ENCODE data around the gene PMF1. TPM values are rescaled to one million over a fixed set of nuclear protein-coding genes. Genes with fewer than 3 reads are reported as not detected.

PMF1 gene, protein sequence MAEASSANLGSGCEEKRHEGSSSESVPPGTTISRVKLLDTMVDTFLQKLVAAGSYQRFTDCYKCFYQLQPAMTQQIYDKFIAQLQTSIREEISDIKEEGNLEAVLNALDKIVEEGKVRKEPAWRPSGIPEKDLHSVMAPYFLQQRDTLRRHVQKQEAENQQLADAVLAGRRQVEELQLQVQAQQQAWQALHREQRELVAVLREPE
- 10 to 100 TPM; 53.5 to 65.9 (median 62.2) TPM for polyA plus RNA-seq
- long read RNA-seq, donor 1 = 0 reads
- long read RNA-seq, donor 2, transcript PMF1-202 (5 exons, 1,068 nt) = major isoform, 8 of 19 reads
- long read RNA-seq, donor 2, partial matches to known transcripts = 9 of 19 reads
- long read RNA-seq, donor 2, other reads (novel, unspliced or antisense) = 0 of 19 reads
- long read RNA-seq, donor 3, transcript PMF1-202 (5 exons, 1,068 nt) = major isoform, 14 of 47 reads
- long read RNA-seq, donor 3, partial matches to known transcripts = 33 of 47 reads
- long read RNA-seq, donor 3, other reads (novel, unspliced or antisense) = 0 of 47 reads
- long read RNA-seq, donor 4 = 0 reads
- long read RNA-seq, donor 5, partial matches to known transcripts = 0 of 3 reads
- long read RNA-seq, donor 5, other reads (novel, unspliced or antisense) = 0 of 3 reads
- long read RNA-seq, donor 6, transcript PMF1-202 (5 exons, 1,068 nt) = major isoform, 20 of 46 reads
- long read RNA-seq, donor 6, partial matches to known transcripts = 22 of 46 reads
- long read RNA-seq, donor 6, other reads (novel, unspliced or antisense) = 0 of 46 reads
- long read RNA-seq, donor 7 = 0 reads
- long read RNA-seq, donor 8, partial matches to known transcripts = 6 of 7 reads
- long read RNA-seq, donor 8, other reads (novel, unspliced or antisense) = 0 of 7 reads
- long read RNA-seq, donor 9, transcript PMF1-202 (5 exons, 1,068 nt) = major isoform, 5 of 10 reads
- long read RNA-seq, donor 9, partial matches to known transcripts = 5 of 10 reads
- long read RNA-seq, donor 9, other reads (novel, unspliced or antisense) = 0 of 10 reads
- long read RNA-seq, donor 10, transcript PMF1-202 (5 exons, 1,068 nt) = major isoform, 28 of 60 reads
- long read RNA-seq, donor 10, partial matches to known transcripts = 31 of 60 reads
- long read RNA-seq, donor 10, other reads (novel, unspliced or antisense) = 0 of 60 reads

- H3K9me3 ChIP-seq (ENCODE audit: control insufficient read depth in 2 of 2, insufficient read depth in 1 of 2, low read depth in 1 of 2, low read length in 1 of 2) = no peaks in the 10 kb centered on the region
- H3K4me1 ChIP-seq (ENCODE audit: control insufficient read depth in 3 of 3, insufficient read depth in 2 of 3, low read depth in 1 of 3, low read length in 2 of 3) = peaks cover 0 to 8% (median 6%) of the 10 kb centered on the region in 3 donors
- H3K4me3 ChIP-seq (ENCODE audit: low read depth in 1 of 3, low read length in 3 of 3) = peak within 1 kb of the TSS; percentile 54 to 76 (median 71)
- DNase-seq (peak; percentile 98 to 99), FAIRE-seq (no peak)
- no peaks in the 10 kb centered on the region for H3K27me3 ChIP-seq (ENCODE audit: control insufficient read depth in 3 of 3, insufficient read depth in 3 of 3, low read length in 3 of 3)
- WGBS, 3 donors = 0 to 1% (median 0%) methylated on average over 61 of the region's 61 CpGs
- peaks cover 5 to 56% (median 8%) of the 10 kb centered on the region in 3 donors for H3K36me3 ChIP-seq (ENCODE audit: control insufficient read depth in 3 of 3, insufficient read depth in 2 of 3, low read depth in 1 of 3, low read length in 3 of 3)
- peak within 1 kb of the TSS; percentile 84 to 98 (median 96) for H3K27ac ChIP-seq (ENCODE audit: low read depth in 1 of 3, low read length in 2 of 3)
These were observed at the start of gene PMF1 for GRCh38 chr1:156212833-156213643. TSS of gene PMF1 (plus strand) at chr1:156213007. CDS start at chr1:156213016, 9 bp downstream.

DNA sequence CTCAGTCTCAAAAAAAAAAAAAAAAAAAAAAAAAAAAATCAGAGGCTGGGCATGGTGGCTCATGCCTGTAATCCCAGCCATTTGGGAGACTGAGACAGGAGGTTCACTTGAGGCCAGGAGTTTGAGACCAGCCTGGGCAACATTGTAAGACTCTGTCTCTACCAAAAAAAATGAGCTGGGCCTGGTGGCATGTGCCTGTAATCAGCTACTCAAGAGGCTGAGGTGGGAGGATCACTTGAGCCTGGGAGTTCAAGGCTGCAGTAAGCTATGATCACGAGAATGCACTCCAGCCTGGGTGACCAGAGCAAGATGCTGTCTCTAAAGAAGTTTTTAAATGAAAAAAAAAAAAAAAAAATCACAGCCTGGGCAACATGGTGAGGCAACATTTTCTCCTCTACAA is 49.1 kb upstream of the PMF1 start:
- Histone ChIP-seq H3K27me3 (ENCODE audit: control insufficient read depth in 3 of 3, insufficient read depth in 3 of 3, low read length in 3 of 3) (no peaks in the 10 kb centered on the region), H3K27ac (ENCODE audit: low read depth in 1 of 3, low read length in 2 of 3) (no peak overlapping the region), H3K9me3 (ENCODE audit: control insufficient read depth in 2 of 2, insufficient read depth in 1 of 2, low read depth in 1 of 2, low read length in 1 of 2) (no peaks in the 10 kb centered on the region), H3K4me3 (ENCODE audit: low read depth in 1 of 3, low read length in 3 of 3) (no peak overlapping the region), H3K4me1 (ENCODE audit: control insufficient read depth in 3 of 3, insufficient read depth in 2 of 3, low read depth in 1 of 3, low read length in 2 of 3) (peaks cover 0 to 26% (median 2%) of the 10 kb centered on the region in 3 donors), H3K36me3 (ENCODE audit: control insufficient read depth in 3 of 3, insufficient read depth in 2 of 3, low read depth in 1 of 3, low read length in 3 of 3) (no peaks in the 10 kb centered on the region)
- FAIRE-seq (no peak), DNase-seq (no peak)
- whole genome bisulfite sequencing, 3 donors = 71 to 82% (median 79%) methylated on average over 1 of the region's 1 CpG

DNA sequence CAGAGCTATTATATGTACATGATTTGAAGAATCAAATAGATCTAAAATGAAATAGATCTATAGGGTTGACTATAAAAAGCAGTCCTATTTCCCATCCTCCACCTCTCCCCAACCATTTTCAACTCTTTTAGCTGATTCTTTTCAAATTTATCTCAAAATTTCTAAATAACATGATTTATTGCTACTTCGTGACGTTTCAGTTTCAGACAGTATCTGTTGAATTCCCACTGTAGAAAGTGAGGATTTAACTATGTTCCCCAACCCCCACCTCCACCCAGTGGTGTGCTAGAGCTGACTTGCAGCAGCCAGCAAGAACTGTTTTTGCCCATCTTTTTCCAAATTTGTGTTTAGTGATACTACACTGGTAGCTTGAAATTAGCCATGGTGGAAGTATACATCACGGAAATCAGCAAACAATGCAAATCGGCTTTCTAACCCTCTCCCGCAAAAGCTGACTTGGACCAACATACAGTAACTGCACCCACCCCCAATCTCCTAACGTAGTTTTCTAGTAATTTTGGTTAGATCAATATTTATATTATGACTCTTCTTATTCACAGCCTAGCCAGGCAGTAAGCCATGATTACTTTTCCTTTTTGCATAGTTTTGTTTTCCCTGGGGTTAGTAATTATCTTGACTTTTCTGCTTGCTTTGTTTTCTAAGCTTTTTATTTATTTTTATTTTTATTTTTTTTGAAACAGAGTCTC is 48.5 kb upstream of the PMF1 start:
- Histone ChIP-seq H3K27me3 (ENCODE audit: control insufficient read depth in 3 of 3, insufficient read depth in 3 of 3, low read length in 3 of 3) (no peaks in the 10 kb centered on the region), H3K4me1 (ENCODE audit: control insufficient read depth in 3 of 3, insufficient read depth in 2 of 3, low read depth in 1 of 3, low read length in 2 of 3) (peaks cover 0 to 26% (median 2%) of the 10 kb centered on the region in 3 donors), H3K9me3 (ENCODE audit: control insufficient read depth in 2 of 2, insufficient read depth in 1 of 2, low read depth in 1 of 2, low read length in 1 of 2) (no peaks in the 10 kb centered on the region), H3K27ac (ENCODE audit: low read depth in 1 of 3, low read length in 2 of 3) (no peak overlapping the region), H3K36me3 (ENCODE audit: control insufficient read depth in 3 of 3, insufficient read depth in 2 of 3, low read depth in 1 of 3, low read length in 3 of 3) (no peaks in the 10 kb centered on the region), H3K4me3 (ENCODE audit: low read depth in 1 of 3, low read length in 3 of 3) (no peak overlapping the region)
- FAIRE-seq (no peak), DNase-seq (no peak)
- WGBS, 3 donors = 76 to 89% (median 87%) methylated on average over 6 of the region's 6 CpGs

DNA sequence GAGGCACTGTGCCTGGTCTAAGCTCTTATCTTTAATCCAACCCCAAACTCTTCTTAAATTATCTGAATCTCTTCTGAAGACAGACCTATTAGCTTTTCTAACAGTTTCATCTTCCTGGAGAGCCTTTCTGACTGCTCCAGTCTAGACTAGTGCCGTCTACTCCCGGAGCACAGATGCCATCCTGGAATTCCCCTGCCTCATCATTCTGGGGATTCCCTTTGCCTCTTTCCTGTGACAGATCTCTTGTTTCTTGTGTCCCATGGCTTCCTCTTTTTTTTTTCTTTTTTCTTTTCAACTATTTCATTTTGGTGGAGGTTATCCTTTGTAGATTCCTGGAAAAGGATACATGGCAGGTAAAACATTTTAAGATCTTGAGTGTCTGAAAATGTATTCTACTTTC is 47.7 kb upstream of the PMF1 start:
- DNase-seq = no peak
- 63 to 83% (median 65%) methylated on average over 2 of the region's 2 CpGs for WGBS, 3 donors

DNA sequence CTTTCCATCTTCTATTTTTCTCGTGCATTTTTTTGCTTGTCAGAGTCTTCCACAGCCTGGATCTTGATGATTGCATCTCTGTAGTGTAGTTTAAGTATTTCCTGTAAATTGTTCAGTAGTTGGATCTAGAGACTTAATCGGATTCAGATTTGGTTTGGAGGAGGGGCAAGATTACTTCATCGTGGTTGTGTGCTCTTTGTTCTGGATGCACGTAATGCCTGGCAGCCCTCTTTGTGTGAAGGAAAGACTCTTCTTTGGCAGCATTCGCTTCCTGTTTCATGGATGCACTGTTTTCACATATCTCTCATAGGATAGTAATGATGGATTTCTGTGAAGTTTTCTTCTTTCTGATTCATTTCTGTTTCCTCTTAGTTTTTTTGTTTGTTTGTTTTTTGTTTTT is 45.3 kb upstream of the PMF1 start:
- Histone ChIP-seq H3K4me3 (ENCODE audit: low read depth in 1 of 3, low read length in 3 of 3) (no peak overlapping the region), H3K27ac (ENCODE audit: low read depth in 1 of 3, low read length in 2 of 3) (no peak overlapping the region), H3K36me3 (ENCODE audit: control insufficient read depth in 3 of 3, insufficient read depth in 2 of 3, low read depth in 1 of 3, low read length in 3 of 3) (no peaks in the 10 kb centered on the region), H3K9me3 (ENCODE audit: control insufficient read depth in 2 of 2, insufficient read depth in 1 of 2, low read depth in 1 of 2, low read length in 1 of 2) (no peaks in the 10 kb centered on the region), H3K4me1 (ENCODE audit: control insufficient read depth in 3 of 3, insufficient read depth in 2 of 3, low read depth in 1 of 3, low read length in 2 of 3) (peaks cover 0 to 6% (median 0%) of the 10 kb centered on the region in 3 donors), H3K27me3 (ENCODE audit: control insufficient read depth in 3 of 3, insufficient read depth in 3 of 3, low read length in 3 of 3) (no peaks in the 10 kb centered on the region)
- DNase-seq = no peak
- WGBS, 3 donors = 71 to 84% (median 82%) methylated on average over 5 of the region's 5 CpGs
- no peak for FAIRE-seq

More for the DNA sequence above, 47.7 kb upstream of the PMF1 start:
- no peak overlapping the region for H3K4me3 ChIP-seq (ENCODE audit: low read depth in 1 of 3, low read length in 3 of 3)
- H3K27ac ChIP-seq (ENCODE audit: low read depth in 1 of 3, low read length in 2 of 3) = no peak overlapping the region
- H3K27me3 ChIP-seq (ENCODE audit: control insufficient read depth in 3 of 3, insufficient read depth in 3 of 3, low read length in 3 of 3) = no peaks in the 10 kb centered on the region
- H3K36me3 ChIP-seq (ENCODE audit: control insufficient read depth in 3 of 3, insufficient read depth in 2 of 3, low read depth in 1 of 3, low read length in 3 of 3) = no peaks in the 10 kb centered on the region
- no peaks in the 10 kb centered on the region for H3K9me3 ChIP-seq (ENCODE audit: control insufficient read depth in 2 of 2, insufficient read depth in 1 of 2, low read depth in 1 of 2, low read length in 1 of 2)
- FAIRE-seq = no peak
- H3K4me1 ChIP-seq (ENCODE audit: control insufficient read depth in 3 of 3, insufficient read depth in 2 of 3, low read depth in 1 of 3, low read length in 2 of 3) = peaks cover 0 to 26% (median 2%) of the 10 kb centered on the region in 3 donors

DNA sequence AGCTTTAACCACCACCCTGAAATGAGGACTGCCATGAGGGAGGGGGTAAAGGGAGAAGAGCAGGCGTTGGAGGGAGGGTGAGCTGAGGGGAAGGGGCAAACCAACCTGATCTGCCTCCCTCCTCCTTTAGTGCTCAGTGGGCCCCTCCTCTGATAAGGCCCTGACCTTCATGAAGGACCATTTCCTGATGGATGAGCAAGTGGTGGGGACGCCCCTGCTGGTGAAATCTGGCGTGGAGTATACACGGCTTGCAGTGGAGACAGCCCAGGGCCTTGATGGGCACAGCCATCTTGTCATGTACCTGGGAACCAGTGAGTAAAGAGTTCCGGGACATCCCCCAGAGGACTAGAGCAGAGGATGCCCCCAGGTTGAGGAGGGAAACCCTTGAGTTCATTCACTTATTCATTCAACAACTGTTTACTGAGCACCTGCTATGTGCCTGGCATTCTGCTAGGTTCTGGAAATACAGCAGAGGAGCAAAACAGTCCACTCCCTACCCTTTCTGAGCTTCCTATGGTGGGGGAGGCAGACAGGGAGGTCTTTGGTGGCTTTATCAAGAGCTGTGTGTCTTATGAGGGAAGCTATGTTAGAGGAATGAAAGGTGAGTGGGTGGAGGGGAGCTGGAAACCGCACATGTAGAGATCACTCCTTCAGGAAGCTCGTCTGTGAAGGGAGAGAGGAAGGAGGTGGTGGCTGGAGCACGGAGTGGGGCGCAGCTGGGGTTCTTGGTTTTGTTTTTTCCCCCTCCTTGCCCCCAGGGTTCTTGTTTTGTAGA is 39.9 kb upstream of the PMF1 start:
- WGBS, 3 donors = 71 to 83% (median 81%) methylated on average over 9 of the region's 9 CpGs
- Histone ChIP-seq H3K27ac (ENCODE audit: low read depth in 1 of 3, low read length in 2 of 3) (no peak overlapping the region), H3K27me3 (ENCODE audit: control insufficient read depth in 3 of 3, insufficient read depth in 3 of 3, low read length in 3 of 3) (no peaks in the 10 kb centered on the region), H3K4me1 (ENCODE audit: control insufficient read depth in 3 of 3, insufficient read depth in 2 of 3, low read depth in 1 of 3, low read length in 2 of 3) (no peaks in the 10 kb centered on the region), H3K4me3 (ENCODE audit: low read depth in 1 of 3, low read length in 3 of 3) (no peak overlapping the region), H3K36me3 (ENCODE audit: control insufficient read depth in 3 of 3, insufficient read depth in 2 of 3, low read depth in 1 of 3, low read length in 3 of 3) (peaks cover 0 to 21% (median 0%) of the 10 kb centered on the region in 3 donors), H3K9me3 (ENCODE audit: control insufficient read depth in 2 of 2, insufficient read depth in 1 of 2, low read depth in 1 of 2, low read length in 1 of 2) (no peaks in the 10 kb centered on the region)
- DNase-seq (no peak), FAIRE-seq (no peak)

All from small intestine (tissue), 16 donors.